NCI-H774 (cell line): ENCODE measurements around the gene RRAGB.
"Not testable (repeated sequence)": the region's sequence is repeated elsewhere in the genome, so short reads cannot be mapped to it uniquely, and the experiment has no call there.

Experiments used
- DNase-seq: peaks from one replicate; lab custom pipeline; 2025; lab: John Stamatoyannopoulos, UW

RRAGB gene, protein sequence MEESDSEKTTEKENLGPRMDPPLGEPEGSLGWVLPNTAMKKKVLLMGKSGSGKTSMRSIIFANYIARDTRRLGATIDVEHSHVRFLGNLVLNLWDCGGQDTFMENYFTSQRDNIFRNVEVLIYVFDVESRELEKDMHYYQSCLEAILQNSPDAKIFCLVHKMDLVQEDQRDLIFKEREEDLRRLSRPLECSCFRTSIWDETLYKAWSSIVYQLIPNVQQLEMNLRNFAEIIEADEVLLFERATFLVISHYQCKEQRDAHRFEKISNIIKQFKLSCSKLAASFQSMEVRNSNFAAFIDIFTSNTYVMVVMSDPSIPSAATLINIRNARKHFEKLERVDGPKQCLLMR

GRCh38 chrX:55717521-55718497 lies at the start of gene RRAGB:
RRAGB (plus strand) TSS chrX:55717749; CDS start chrX:55718328, 579 bp downstream.
- DNase-seq, result peak; percentile 88

DNA sequence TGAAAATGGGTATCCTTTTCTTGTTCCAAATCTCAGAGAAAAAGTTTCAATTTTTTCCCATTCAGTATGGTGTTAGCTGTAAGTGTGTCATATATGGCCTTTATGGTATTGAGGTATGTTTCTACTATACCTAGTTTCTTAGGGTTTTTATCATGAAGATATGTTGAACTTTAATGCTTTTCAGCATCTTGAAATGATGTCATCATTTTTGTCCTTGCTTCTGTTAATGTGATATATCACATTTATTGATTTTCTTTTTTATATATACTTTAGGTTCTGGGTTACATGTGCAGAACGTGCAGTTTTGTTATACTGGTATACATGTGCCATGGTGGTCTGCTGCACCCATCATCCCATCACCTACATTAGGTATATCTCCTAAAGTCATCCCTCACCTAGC lies 49.5 kb upstream of the RRAGB start:
- DNase-seq, result no peak

- DNase-seq, result not testable (repeated sequence)
Measured at GRCh38 chrX:55688579-55688978, 29.0 kb upstream of the RRAGB start.

DNA sequence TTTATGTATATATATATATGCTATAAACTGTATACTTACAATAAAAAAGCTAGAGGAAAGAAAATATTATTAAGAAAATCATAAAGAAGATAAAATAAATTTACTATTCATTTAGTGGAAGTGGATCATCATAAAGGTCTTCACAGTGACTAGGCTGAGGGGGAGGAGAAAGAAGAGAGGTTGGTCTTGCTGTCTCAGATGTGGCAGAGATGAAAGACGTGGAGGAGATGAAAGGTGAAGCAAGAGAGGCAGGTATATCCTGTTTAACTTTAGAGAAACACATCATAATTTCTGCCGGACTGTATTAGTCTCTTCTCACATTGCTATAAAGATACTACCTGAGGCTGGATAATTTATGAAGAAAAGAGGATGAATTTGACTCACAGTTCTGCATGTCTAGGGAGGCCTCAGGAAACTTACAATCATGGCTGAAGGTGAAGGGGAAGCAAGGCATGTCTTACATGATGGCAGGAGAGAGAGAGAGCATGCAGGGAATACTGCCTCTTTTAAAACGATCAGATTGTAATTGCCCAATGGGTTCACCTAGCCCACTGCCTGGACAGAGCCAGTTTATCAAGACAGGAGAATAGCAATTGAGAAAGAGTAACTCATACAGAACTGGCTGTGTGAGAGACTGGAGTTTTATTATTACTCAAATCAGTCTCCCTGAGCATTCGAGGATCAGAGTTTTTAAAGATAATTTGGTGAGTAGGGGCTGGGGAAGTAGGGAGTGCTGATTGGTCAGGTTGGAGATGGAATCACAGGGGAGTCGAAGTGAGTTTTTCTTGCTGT lies 22.1 kb upstream of the RRAGB start:
- DNase-seq, result no peak

DNA sequence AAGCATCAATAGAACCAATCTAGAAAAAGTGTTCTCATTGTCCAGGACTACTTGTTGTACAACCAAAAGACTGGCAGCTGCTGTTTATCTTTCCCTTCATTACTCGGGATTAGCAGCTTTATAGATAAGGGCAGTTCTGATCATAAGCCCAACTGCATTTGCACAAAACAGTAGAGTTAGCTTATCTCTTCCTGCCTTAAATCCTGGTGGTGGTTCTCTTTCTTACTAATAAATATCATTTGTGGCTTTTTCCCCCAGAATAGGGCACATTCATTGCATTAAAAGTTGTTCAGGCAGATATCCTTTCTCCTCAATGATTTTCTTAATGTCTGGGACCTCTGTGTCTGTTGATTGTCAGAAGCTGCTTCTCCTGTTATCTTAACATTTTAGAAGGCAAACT lies 20.2 kb upstream of the RRAGB start:
- no peak for DNase-seq

GRCh38 chrX:55702671-55703070 lies 14.9 kb upstream of the RRAGB start:
- DNase-seq, result no peak

GRCh38 chrX:55703436-55703835 lies 14.1 kb upstream of the RRAGB start:
- DNase-seq, result not testable (repeated sequence)

DNA sequence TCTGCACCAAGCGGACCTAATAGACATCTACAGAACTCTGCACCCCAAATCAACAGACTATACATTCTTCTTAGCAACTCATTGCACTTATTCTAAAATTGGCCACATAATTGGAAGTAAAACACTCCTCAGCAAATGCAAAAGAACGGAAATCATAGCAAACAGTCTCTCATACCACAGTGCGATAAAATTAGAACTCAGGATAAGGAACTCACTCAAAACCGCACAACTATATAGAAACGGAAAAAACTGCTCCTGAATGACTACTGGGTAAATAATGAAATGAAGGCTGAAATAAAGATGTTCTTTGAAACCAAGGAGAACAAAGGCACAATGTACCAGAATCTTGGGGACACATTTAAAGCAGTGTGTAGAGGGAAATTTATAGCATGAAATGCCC lies 12.5 kb upstream of the RRAGB start:
- DNase-seq, result not testable (repeated sequence)

DNA sequence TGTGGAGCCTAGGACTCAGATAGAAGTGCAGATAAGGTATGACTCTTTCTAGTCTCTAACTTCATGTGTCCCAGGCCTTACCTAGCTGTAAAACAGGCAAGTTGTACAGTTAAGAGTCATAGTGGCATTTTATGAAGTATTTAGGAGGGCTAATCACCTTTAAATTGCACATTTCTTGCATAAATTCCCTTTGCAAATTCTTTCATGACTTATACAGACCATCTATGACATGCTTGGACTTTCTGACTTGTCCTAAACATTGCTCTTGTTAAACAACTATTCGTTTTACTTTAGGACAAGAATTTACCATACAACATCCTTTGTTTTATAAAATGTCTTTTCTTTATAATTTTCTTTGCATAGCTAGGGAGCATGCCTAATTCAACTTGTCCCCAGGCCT lies 7.8 kb upstream of the RRAGB start:
- no peak for DNase-seq

GRCh38 chrX:55710701-55711100 lies 6.8 kb upstream of the RRAGB start:
- no peak for DNase-seq

- no peak for DNase-seq
Measured at GRCh38 chrX:55713631-55714030, 3.9 kb upstream of the RRAGB start.

- no peak for DNase-seq
Measured at GRCh38 chrX:55714161-55714560, 3.4 kb upstream of the RRAGB start.

DNA sequence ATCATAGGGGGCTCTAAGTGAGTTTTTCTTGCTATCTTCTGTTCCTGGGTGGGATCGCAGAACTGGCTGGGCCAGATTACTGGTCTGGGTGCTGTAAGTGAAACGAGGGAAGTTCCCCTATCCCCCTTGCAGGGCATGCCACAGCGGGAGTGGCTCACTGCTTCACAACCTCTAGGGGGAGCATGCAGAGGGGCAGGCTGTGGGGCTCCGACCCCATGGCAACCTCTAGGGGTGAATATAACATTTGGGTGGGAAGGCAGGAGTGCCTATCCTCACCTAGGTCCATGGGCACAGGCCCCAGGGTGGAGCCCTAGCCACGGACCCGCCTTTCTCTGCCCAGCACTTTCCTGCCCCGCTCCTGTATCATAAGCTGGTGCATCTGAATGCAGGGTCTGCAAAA lies 1.7 kb upstream of the RRAGB start:
- no peak for DNase-seq

DNA sequence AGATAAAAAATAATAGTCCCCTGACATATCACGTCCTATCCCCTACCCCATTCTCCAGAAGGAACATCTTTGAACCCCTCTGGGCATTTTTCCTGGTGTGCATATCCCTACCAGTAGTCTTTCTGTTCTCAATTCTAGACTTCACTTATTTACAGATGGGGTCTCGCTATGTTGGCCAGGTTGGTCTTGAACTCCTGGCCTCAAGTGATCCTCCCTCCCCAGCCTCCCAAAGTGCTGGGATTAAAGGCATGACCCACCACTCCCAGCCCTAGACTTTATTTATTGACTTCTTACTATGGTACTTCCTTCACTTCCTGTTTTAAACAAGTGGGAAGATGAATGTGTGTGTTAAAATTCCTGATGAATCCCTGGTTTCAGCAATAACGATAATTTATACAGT lies 612 bp upstream of the RRAGB start:
- DNase-seq, result no peak

GRCh38 chrX:55731826-55732225 lies 14.3 kb downstream of the RRAGB start:
- DNase-seq, result no peak

- no peak for DNase-seq
Measured at GRCh38 chrX:55738969-55739368, 21.4 kb downstream of the RRAGB start.

DNA sequence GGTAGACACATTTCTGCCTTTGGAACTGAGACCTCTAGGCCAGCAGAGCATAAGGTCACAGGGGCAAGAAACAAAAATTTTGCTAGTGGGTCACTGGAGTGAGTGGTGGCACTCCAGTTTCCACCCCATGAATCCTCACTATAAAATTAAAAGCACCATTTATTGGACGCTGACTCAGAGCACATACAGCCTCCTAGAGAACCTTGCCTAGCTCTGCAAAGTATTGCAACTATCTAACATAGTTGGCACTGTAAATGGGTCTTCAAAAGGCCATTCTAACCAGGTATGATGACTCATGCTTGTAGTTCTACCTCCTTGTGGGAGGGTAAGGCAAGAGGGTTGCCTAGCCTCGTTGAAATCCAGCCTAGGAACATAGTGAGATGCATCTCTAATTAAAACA lies 25.1 kb downstream of the RRAGB start:
- no peak for DNase-seq

DNA sequence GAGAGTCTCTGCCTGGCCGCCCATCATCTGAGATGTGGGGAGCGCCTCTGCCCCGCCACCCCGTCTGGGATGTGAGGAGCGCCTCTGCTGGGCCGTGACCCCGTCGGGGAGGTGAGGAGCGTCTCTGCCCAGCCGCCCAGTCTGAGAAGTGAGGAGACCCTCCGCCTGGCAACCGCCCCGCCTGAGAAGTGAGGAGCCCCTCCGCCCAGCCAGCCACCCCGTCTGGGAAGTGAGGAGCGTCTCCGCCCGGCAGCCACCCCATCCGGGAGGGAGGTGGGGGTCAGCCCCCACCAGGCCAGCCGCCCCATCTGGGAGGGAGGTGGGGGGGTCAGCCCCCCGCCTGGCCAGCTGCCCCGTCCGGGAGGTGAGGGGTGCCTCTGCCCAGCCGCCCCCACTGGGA lies 30.9 kb downstream of the RRAGB start:
- DNase-seq, result not testable (repeated sequence)

- DNase-seq, result no peak
Measured at GRCh38 chrX:55750256-55750655, 32.7 kb downstream of the RRAGB start.

DNA sequence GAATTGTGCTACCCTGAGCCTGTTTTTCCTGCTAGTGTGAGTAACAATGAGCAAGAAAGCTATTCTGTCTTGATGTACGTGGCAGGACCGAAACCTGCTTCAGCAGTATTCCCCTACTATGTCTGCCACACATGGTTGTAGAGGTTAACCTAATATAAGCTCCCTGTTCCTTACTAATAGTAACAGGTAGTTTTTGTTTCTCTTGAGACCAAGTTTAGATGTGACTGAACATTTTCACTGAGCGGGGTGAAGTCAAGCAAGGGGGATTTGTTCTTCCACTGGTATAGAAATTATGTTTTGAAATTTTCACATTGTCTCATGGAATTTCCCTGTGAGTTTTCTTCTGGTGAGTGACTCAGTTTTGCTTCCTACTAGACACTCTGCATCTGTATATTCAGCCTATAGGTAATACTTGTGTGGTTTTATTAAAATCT lies 37.3 kb downstream of the RRAGB start:
- no peak for DNase-seq

GRCh38 chrX:55758033-55758432 lies 40.5 kb downstream of the RRAGB start:
- no peak for DNase-seq

DNA sequence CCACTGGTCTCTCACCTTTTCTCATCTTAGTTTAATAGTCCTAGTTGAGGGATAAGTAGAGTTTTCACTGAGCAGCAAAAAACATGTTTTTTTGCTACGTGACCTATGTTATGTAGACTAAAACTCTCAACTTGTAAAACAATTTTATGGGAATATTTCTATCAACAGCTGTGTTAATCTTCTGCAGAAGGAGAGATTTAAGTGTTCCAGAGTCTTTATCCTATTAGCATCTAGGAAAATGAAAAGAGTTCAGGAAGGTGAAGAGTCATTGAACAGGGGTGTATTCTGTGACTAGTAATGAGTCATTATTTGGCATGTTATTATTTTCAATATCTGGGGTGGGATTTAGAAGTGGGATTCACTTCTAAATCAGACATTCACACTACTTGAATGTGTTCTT lies 41.9 kb downstream of the RRAGB start:
- no peak for DNase-seq
